ENCODE results near the gene NMRK1.

- TF ChIP-seq POLR2A (IDR thresholded peaks at IDR 0.05; ENCODE audit: low read depth, low read length) (no peak), TAF1 (IDR thresholded peaks at IDR 0.05; ENCODE audit: low read depth, low read length) (no peak), POLR2AphosphoS5 (IDR thresholded peaks at IDR 0.05; ENCODE audit: low read depth, low read length) (no peak), POU2F2 (IDR thresholded peaks at IDR 0.05; ENCODE audit: low read depth, low read length) (no peak), PAX5 (IDR thresholded peaks at IDR 0.05; ENCODE audit: insufficient read depth, low read length, severe bottlenecking) (no peak)
Measured at GRCh38 chr9:75047506-75047905, 40.4 kb downstream of the NMRK1 start.

All from GM12891 (cell line).